AG04449 (cell line): ENCODE measurements around the gene FCER2.

Experiments
- CTCF ChIA-PET: fragments of 350-600 bp; formaldehyde crosslinking; extraction: SDS; loops from one replicate; lab custom pipeline; 2021; ENCODE audit warnings: antibody characterized with exemption; lab: Yijun Ruan, JAX
- POLR2A ChIA-PET: fragments of 400-600, 350-600 bp; formaldehyde crosslinking; extraction: SDS; loops from one replicate; lab custom pipeline; 2020; ENCODE audit warnings: antibody characterized with exemption, inconsistent platforms; lab: Yijun Ruan, JAX
- DNase-seq: peaks from one replicate; pipeline ENCODE4 v3.0.0-alpha.2; 2010; ENCODE audit warnings: low read depth, low spot score
- H3K4me3 ChIP-seq: 2 replicates; pipeline ENCODE4 v1.5.1; 2011; ENCODE audit warnings: low read depth, mild to moderate bottlenecking, control low read depth, low read length
- CTCF ChIP-seq: IDR thresholded peaks from one replicate; pipeline ENCODE4 v1.5.1; 2011; ENCODE audit warnings: mild to moderate bottlenecking, moderate library complexity, low read length, control low read depth, inconsistent platforms; ENCODE audit not compliant: insufficient read depth; ENCODE audit errors: missing control alignments

FCER2 gene

GRCh38 chr19:7670150-7670783 lies 31.7 kb downstream of the FCER2 start:
- no peak overlapping the region; the same call in 1 of the 2 replicates for H3K4me3 ChIP-seq
- ChIA-PET CTCF (interaction anchor here (4.8 to 7.7 kb wide), 2 partner anchors 10 to 18 kb away, joined by 33 to 47 read pairs; partner anchors contain the start of gene TRAPPC5), POLR2A (no interaction called here)
- no peak for DNase-seq
- TF ChIP-seq CTCF: no peak

- no peak for TF ChIP-seq CTCF
- DNase-seq: no peak
- ChIA-PET POLR2A (no interaction called here), CTCF (interaction anchor here (4.8 to 7.7 kb wide), 2 partner anchors 11 to 17 kb away, joined by 33 to 47 read pairs; partner anchors contain the start of gene TRAPPC5)
- H3K4me3 ChIP-seq: no peak overlapping the region
Observed at GRCh38 chr19:7669641-7670040, 32.3 kb downstream of the FCER2 start.

- POLR2A ChIA-PET: no interaction called here
- H3K4me3 ChIP-seq: no peak within 1 kb of the TSS
- no peak for TF ChIP-seq CTCF
- CTCF ChIA-PET: interaction anchor here (1.7 to 7.7 kb wide), 3 partner anchors 10 to 16 kb away, joined by 3 to 47 read pairs (median 33); partner anchors contain the start of gene TRAPPC5
- DNase-seq: no peak
Observed at GRCh38 chr19:7668842-7669241, 33.1 kb downstream of the FCER2 start, which contains the start of gene RETN. TSS of gene RETN (plus strand) at chr19:7669049. CDS start at chr19:7669327, 278 bp downstream.

- POLR2A ChIA-PET: interaction anchor here (0.7 kb wide), 1 partner anchor 92 kb away, joined by 3 read pairs; no protein-coding TSS in a partner anchor
- DNase-seq: peak; percentile 37
- CTCF ChIA-PET: interaction anchor here (1.4 to 3.2 kb wide), 3 partner anchors 13 to 135 kb away, joined by 7 to 22 read pairs (median 13); partner anchors contain the start of gene TRAPPC5
- no peak for TF ChIP-seq CTCF
- no peak overlapping the region for H3K4me3 ChIP-seq
Observed at GRCh38 chr19:7665076-7665475, 36.9 kb downstream of the FCER2 start.

- TF ChIP-seq CTCF: no peak
- CTCF ChIA-PET: interaction anchor here (0.6 to 2.6 kb wide), 3 partner anchors 10 to 136 kb away, joined by 3 to 22 read pairs (median 7); no protein-coding TSS in a partner anchor
- POLR2A ChIA-PET: no interaction called here
- DNase-seq: no peak
- H3K4me3 ChIP-seq: no peak overlapping the region
Observed at GRCh38 chr19:7663706-7664105, 38.2 kb downstream of the FCER2 start.

GRCh38 chr19:7662657-7663056 lies 39.3 kb downstream of the FCER2 start:
- ChIA-PET CTCF (interaction anchor here (1.0 kb wide), 1 partner anchor 10 kb away, joined by 3 read pairs; no protein-coding TSS in a partner anchor), POLR2A (no interaction called here)
- no peak for TF ChIP-seq CTCF
- no peak overlapping the region for H3K4me3 ChIP-seq
- DNase-seq: no peak
